MM.1S (cell line): Measurements from ENCODE around the gene MKRN1.

Experiments
- CTCF ChIP-seq: fragments of 300-600 bp; sonication (generic); IDR thresholded peaks from 2 replicates; pipeline ENCODE4 v1.5.1; 2016; ENCODE audit warnings: antibody characterized with exemption, low read length, mixed read lengths
- EZH2 ChIP-seq: fragments of 300-600 bp; sonication (generic); optimal IDR thresholded peaks from 2 replicates; pipeline ENCODE3; 2017; ENCODE audit warnings: low read depth, mild to moderate bottlenecking, antibody characterized with exemption, low read length, mixed read lengths

GRCh38 chr7:140497241-140497769 is 18.0 kb upstream of the MKRN1 start:
- TF ChIP-seq EZH2 (no peak), CTCF (no peak)
